AG10803 (cell line): ENCODE measurements around the gene PRDM16.

Experiments used
- DNase-seq: peaks from one replicate; pipeline ENCODE4 v3.0.0; 2010; ENCODE audit warnings: low read depth
- H3K4me3 ChIP-seq: 2 replicates; pipeline ENCODE4 v1.5.1; 2011; ENCODE audit warnings: mild to moderate bottlenecking, low read length, control low read depth
- TF ChIP-seq, protein P1 (sequence below): conservative IDR thresholded peaks from 2 replicates; pipeline ENCODE4 v1.5.1; 2011; ENCODE audit warnings: mild to moderate bottlenecking, low read length, control low read depth, inconsistent platforms

PRDM16 gene

DNA sequence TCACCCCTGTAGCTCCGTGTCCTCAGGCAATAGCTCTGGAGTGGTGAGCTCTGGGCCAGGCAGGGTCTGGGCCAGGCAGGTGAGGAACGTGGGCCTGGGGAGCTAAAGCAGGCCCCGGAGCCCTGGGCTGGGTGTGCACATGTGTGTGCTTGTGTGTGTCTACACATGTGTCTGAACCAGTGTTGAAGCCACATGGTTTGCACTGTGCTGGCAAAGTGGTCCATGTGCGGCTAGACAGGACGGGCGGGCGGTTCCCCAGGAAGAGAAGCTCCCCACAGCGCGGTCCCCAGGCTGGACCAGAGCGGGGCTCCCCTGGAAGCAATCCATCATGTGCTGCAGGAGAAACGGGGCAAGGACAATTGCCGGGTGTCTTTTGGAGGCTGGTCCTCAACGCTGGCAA, 84.2 kb downstream of the PRDM16 start:
- no peak overlapping the region for H3K4me3 ChIP-seq
- TF ChIP-seq, protein P1, sequence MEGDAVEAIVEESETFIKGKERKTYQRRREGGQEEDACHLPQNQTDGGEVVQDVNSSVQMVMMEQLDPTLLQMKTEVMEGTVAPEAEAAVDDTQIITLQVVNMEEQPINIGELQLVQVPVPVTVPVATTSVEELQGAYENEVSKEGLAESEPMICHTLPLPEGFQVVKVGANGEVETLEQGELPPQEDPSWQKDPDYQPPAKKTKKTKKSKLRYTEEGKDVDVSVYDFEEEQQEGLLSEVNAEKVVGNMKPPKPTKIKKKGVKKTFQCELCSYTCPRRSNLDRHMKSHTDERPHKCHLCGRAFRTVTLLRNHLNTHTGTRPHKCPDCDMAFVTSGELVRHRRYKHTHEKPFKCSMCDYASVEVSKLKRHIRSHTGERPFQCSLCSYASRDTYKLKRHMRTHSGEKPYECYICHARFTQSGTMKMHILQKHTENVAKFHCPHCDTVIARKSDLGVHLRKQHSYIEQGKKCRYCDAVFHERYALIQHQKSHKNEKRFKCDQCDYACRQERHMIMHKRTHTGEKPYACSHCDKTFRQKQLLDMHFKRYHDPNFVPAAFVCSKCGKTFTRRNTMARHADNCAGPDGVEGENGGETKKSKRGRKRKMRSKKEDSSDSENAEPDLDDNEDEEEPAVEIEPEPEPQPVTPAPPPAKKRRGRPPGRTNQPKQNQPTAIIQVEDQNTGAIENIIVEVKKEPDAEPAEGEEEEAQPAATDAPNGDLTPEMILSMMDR, result no peak
- DNase-seq, result no peak

DNA sequence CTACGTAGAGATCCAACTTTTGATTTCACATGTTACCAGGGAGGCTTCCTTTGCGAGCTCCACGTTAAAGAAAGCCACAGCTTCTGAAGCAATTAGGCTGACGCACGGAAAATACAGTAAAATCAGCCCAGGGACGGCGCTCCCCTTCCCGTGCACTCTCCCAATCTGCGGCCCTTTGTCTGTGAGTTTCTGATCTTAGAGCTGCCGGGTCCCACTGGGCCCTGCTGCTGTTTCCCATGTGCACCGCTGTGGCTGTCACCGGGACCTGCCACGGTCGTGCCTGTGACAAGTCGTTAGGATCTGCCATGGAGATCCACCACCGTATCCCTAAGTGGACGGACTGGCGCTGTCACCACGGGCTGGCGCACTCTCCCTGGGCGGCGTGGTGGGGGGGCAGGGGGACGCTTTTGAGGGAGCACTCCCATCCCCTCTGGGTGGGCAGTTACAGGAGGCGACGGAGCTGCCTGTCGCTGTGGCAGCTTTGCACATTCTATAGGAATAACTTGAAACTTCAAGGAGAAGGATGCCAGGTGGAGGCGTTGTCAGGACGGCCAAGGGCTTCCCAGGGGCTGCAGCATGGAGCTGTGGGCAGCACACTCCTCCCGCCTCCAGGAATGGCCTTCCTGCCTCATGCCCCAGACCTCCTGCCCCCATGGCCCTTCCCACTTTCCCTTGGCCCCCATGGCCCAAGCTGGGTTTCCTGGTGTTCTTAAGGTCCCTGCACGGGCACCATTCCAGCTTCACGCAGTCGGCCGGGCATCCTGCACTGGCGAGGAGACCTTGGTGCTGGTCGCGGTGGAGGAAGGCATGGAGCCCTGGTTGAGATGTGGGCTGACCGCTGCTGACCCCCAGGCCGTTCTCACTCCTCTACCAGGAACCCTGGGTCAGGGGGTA, 85.1 kb downstream of the PRDM16 start:
- DNase-seq, result no peak
- TF ChIP-seq, protein P1, result no peak
- no peak overlapping the region for H3K4me3 ChIP-seq

DNA sequence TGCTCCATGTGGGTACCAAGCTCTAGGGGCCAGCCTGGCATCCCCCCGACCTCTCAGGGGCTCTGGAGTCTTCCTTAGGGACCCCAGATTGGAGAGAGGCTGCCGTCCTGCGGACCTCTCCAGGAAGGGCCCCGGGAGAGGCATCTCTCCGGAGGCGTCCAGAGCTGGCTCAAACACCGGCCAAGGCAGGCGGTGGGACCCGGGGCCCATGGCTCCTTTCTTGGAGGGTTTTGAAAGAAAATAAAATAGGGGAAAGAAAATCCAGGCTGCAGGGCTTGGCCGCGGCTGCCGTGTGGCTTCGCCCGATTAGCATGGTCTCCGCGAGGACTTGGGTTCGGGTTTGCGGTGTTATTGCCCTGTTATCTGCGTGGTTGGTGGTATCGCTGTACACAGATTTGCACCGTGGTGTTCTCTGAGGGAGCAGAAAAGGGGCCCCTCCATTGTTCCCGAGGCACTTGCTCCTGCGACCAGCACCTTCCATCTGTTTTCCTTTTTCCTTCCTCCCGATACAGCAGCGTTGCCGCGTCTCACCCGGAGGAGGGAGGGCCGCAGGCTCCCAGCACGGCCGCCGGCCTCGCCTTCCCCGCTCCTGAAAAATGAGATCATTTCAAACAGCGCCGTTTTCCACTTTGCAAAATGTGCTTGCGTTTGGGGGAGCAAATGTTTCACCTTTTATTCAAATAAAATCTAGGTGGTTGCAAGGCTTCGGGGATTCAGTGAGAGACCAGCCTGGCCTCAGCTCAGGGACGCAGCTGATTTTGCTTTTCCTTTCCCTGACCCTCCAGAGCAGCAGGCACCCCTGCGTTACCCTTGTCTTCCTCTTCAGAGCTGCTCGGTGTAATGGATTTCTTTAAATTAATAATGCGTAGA, 86.3 kb downstream of the PRDM16 start:
- no peak overlapping the region for H3K4me3 ChIP-seq
- DNase-seq, result no peak
- TF ChIP-seq, protein P1, result no peak

DNA sequence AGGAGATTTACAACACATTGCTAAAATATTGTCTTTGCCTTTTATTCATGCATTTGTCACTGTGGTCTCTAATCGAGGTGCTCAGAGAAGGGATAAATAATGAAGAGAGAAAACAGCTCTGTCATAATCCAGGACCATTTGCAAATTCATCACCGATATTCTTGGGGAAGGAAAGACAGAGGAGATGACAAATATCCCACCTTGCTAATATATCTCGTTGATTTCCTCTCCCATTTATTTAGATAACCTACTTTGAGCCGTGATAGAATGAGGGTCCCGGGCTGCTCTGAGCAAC, 86.9 kb downstream of the PRDM16 start:
- no peak overlapping the region for H3K4me3 ChIP-seq
- TF ChIP-seq, protein P1, result no peak
- no peak for DNase-seq

DNA sequence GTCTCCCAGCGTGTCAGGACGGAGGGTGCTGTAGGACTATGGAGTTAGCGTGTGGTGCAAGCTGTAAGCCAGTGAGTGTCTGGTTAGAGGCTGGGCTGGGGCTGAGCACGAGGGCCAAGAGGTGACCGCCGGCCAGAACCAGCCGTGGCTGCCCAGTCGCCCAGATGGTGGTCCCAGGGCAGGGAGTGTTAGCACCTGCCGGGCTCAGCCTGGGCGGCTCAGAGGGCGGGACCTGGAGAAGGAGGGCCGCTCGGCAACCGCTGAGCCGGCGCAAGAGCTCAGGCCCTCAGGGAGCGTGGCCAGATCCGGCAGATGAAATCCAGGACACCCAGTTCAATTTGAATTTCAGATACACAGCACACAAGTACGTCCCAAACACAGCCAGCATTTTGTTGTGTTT, 87.9 kb downstream of the PRDM16 start:
- no peak for DNase-seq
- H3K4me3 ChIP-seq, result no peak overlapping the region
- TF ChIP-seq, protein P1, result no peak

DNA sequence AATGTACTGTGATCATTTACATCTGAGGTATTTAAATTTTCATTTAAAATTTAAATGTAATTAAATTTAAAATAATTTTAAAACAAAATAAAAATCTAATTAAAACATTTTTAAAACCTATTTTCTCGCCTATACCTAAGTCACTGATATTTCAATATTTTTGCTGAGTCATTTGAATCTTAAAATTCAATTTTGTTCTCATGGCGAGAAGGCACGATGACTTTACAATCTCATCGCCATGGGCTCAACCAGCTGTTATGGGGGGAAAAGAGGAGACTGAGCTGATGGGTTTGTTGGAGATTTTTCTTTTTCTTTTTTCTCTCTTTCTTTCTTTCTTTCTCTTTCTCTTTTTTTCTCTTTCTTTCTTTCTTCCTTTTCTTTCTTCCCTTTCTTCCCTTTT, 89.3 kb downstream of the PRDM16 start:
- H3K4me3 ChIP-seq, result no peak overlapping the region
- TF ChIP-seq, protein P1, result no peak
- no peak for DNase-seq
